ENCODE data around the gene PRKACG. TPM values are rescaled to one million over a fixed set of nuclear protein-coding genes. Genes with fewer than 3 reads are reported as not detected.

The PRKACG gene
- polyA plus RNA-seq, 10 donors, result 0.08 TPM; not detected in 8

Other genes with a start within 250 kb of the PRKACG start
- 10 to 100 TPM in 9 of 10 donors, 1 to 10 TPM in 1; 9.4 to 15.2 (median 12.8) TPM for gene FXN, start 21.6 kb upstream of the PRKACG start, polyA plus RNA-seq (ENCODE audit: insufficient read length in 10 of 10)
- gene TJP2, start 160.2 kb upstream of the PRKACG start, polyA plus RNA-seq (ENCODE audit: insufficient read length in 10 of 10), result 10 to 100 TPM in 9 of 10 donors, 1 to 10 TPM in 1; 10.0 to 17.1 (median 13.7) TPM